Kidney epithelial cell (primary cell): Measurements from ENCODE around the gene CD79A. TPM values are rescaled to one million over a fixed set of nuclear protein-coding genes. Genes with fewer than 3 reads are reported as not detected.
"Not testable (repeated sequence)": the region's sequence is repeated elsewhere in the genome, so short reads cannot be mapped to it uniquely, and the experiment has no call there.

Experiments used
- DNase-seq: peaks from one replicate; pipeline ENCODE4 v3.0.0-alpha.2; 2010; ENCODE audit warnings: low read depth
- H3K27me3 ChIP-seq: 2 replicates; pipeline ENCODE4 v1.6.0; 2011; ENCODE audit warnings: low read length; ENCODE audit not compliant: control insufficient read depth, insufficient read depth
- H3K36me3 ChIP-seq: 2 replicates; pipeline ENCODE4 v1.5.1; 2011; ENCODE audit warnings: low read length; ENCODE audit not compliant: control insufficient read depth, insufficient read depth
- H3K4me3 ChIP-seq: 2 replicates; pipeline ENCODE4 v1.5.1; 2011; ENCODE audit warnings: low read depth, mild to moderate bottlenecking, control low read depth, low read length
- CTCF ChIP-seq: IDR thresholded peaks from 2 replicates; pipeline ENCODE4 v1.5.1; 2011; ENCODE audit warnings: mild to moderate bottlenecking, moderate library complexity, low read length, control low read depth, inconsistent platforms; ENCODE audit not compliant: insufficient read depth, poor library complexity, severe bottlenecking
- total RNA-seq: library from RNA; depleted of rRNA; stranded (reverse); fragments of >200 nt; gene quantifications from 2 replicates; pipeline ENCODE4 v1.2.3, GENCODE V29; 2015

Gene CD79A
- total RNA-seq, 1 donor from 2014 or later: not detected

GRCh38 chr19:41870401-41870873 lies 6.6 kb upstream of the CD79A start:
- no peak for TF ChIP-seq CTCF
- Histone ChIP-seq H3K27me3 (no peaks in the 10 kb centered on the region), H3K4me3 (no peak overlapping the region), H3K36me3 (peaks cover 14% of the 10 kb centered on the region)
- DNase-seq: no peak

- H3K4me3 ChIP-seq: no peak overlapping the region
- H3K27me3 ChIP-seq: no peaks in the 10 kb centered on the region
- TF ChIP-seq CTCF: no peak
- H3K36me3 ChIP-seq: peaks cover 12% of the 10 kb centered on the region
- DNase-seq: no peak
Observed at GRCh38 chr19:41871573-41872383, 5.3 kb upstream of the CD79A start.

- Histone ChIP-seq H3K36me3 (peaks cover 12% of the 10 kb centered on the region), H3K27me3 (peaks cover 3% of the 10 kb centered on the region), H3K4me3 (no peak overlapping the region)
- TF ChIP-seq CTCF: no peak
- no peak for DNase-seq
Observed at GRCh38 chr19:41872384-41872774, 4.7 kb upstream of the CD79A start.

GRCh38 chr19:41872775-41873647 lies 4.1 kb upstream of the CD79A start:
- H3K4me3 ChIP-seq: no peak overlapping the region
- H3K27me3 ChIP-seq: peaks cover 7% of the 10 kb centered on the region
- DNase-seq: no peak
- H3K36me3 ChIP-seq: peaks cover 12% of the 10 kb centered on the region
- TF ChIP-seq CTCF: peak; percentile 88

- H3K36me3 ChIP-seq, DNase-seq, H3K4me3 ChIP-seq: not testable (repeated sequence)
- peaks cover 11% of the 10 kb centered on the region for H3K27me3 ChIP-seq
Observed at GRCh38 chr19:41875973-41876372, 1.1 kb upstream of the CD79A start.
